HTR-8/SVneo (cell line): ENCODE results near the gene C4orf36.
"Not testable (repeated sequence)": the region's sequence is repeated elsewhere in the genome, so short reads cannot be mapped to it uniquely, and the experiment has no call there.

Source experiments
- DNase-seq: peaks from one replicate; pipeline ENCODE4 v3.0.0; 2011; ENCODE audit warnings: low spot score, mixed read lengths; ENCODE audit not compliant: insufficient read length
- FAIRE-seq: peaks from 2 replicates; lab custom pipeline; 2011; peaks lifted over from hg19 to GRCh38; lab: Jason Lieb, UNC

The C4orf36 gene

GRCh38 chr4:86917212-86918039 lies 25.2 kb upstream of the C4orf36 start:
- FAIRE-seq (no peak), DNase-seq (no peak)

- FAIRE-seq (no peak), DNase-seq (no peak)
Measured at GRCh38 chr4:86916392-86916791, 24.2 kb upstream of the C4orf36 start.

- FAIRE-seq (no peak), DNase-seq (no peak)
Measured at GRCh38 chr4:86910820-86911684, 18.8 kb upstream of the C4orf36 start.

- no peak for FAIRE-seq
- DNase-seq = no peak
Measured at GRCh38 chr4:86910369-86910768, 18.1 kb upstream of the C4orf36 start.

GRCh38 chr4:86909546-86910295 lies 17.5 kb upstream of the C4orf36 start:
- FAIRE-seq = no peak
- no peak for DNase-seq

GRCh38 chr4:86908251-86908657 lies 16.0 kb upstream of the C4orf36 start:
- FAIRE-seq (no peak), DNase-seq (no peak)

GRCh38 chr4:86901864-86902263 lies 9.6 kb upstream of the C4orf36 start:
- FAIRE-seq (no peak), DNase-seq (no peak)

- DNase-seq (no peak), FAIRE-seq (no peak)
Measured at GRCh38 chr4:86898562-86898961, 6.3 kb upstream of the C4orf36 start.

GRCh38 chr4:86896596-86896995 lies 4.4 kb upstream of the C4orf36 start:
- DNase-seq (no peak), FAIRE-seq (no peak)

GRCh38 chr4:86895692-86896488 lies 3.7 kb upstream of the C4orf36 start:
- FAIRE-seq = no peak

GRCh38 chr4:86894455-86894854 lies 2.2 kb upstream of the C4orf36 start:
- no peak for DNase-seq
- FAIRE-seq = no peak

More at GRCh38 chr4:86895692-86896488, 3.7 kb upstream of the C4orf36 start:
- peak; percentile 45 for DNase-seq

GRCh38 chr4:86893136-86893535 lies 914 bp upstream of the C4orf36 start:
- FAIRE-seq (no peak), DNase-seq (no peak)

GRCh38 chr4:86892636-86892960 lies 376 bp upstream of the C4orf36 start:
- no peak for DNase-seq
- FAIRE-seq = no peak

- FAIRE-seq (no peak), DNase-seq (no peak)
Measured at GRCh38 chr4:86890790-86891189, 1.4 kb downstream of the C4orf36 start.

GRCh38 chr4:86879641-86880040 lies 12.6 kb downstream of the C4orf36 start:
- DNase-seq (no peak), FAIRE-seq (no peak)

GRCh38 chr4:86878640-86879039 lies 13.6 kb downstream of the C4orf36 start:
- FAIRE-seq (no peak), DNase-seq (no peak)

- FAIRE-seq (no peak), DNase-seq (no peak)
Measured at GRCh38 chr4:86876894-86877685, 15.1 kb downstream of the C4orf36 start.

GRCh38 chr4:86875436-86875835 lies 16.8 kb downstream of the C4orf36 start:
- not testable (repeated sequence) for DNase-seq, FAIRE-seq

GRCh38 chr4:86872135-86872534 lies 20.1 kb downstream of the C4orf36 start:
- FAIRE-seq (no peak), DNase-seq (no peak)
